ENCODE measurements around the gene DCAF8L2. TPM values are rescaled to one million over a fixed set of nuclear protein-coding genes. Genes with fewer than 3 reads are reported as not detected.
"Not testable (repeated sequence)": the region's sequence is repeated elsewhere in the genome, so short reads cannot be mapped to it uniquely, and the experiment has no call there.

DCAF8L2 gene
- not detected in 2 replicates for total RNA-seq (2014; rRNA removed; shearing (Covaris generic))

- DNase-seq (ENCODE audit: low spot score), result no peak
Observed at GRCh38 chrX:27590044-27590443, at the start of gene DCAF8L2. Gene DCAF8L2 (plus strand): TSS chrX:27590344. CDS start chrX:27746896, 156,552 bp downstream.

- not testable (repeated sequence) for DNase-seq (ENCODE audit: low spot score)
Observed at GRCh38 chrX:27541161-27541560, 49.0 kb upstream of the DCAF8L2 start.

GRCh38 chrX:27548624-27549023 lies 41.5 kb upstream of the DCAF8L2 start:
- no peak for DNase-seq (ENCODE audit: low spot score)

- no peak for DNase-seq (ENCODE audit: low spot score)
Observed at GRCh38 chrX:27549688-27550087, 40.5 kb upstream of the DCAF8L2 start.

GRCh38 chrX:27555514-27555913 lies 34.6 kb upstream of the DCAF8L2 start:
- DNase-seq (ENCODE audit: low spot score), result peak; percentile 41

GRCh38 chrX:27565992-27566391 lies 24.2 kb upstream of the DCAF8L2 start:
- no peak for DNase-seq (ENCODE audit: low spot score)

- no peak for DNase-seq (ENCODE audit: low spot score)
Observed at GRCh38 chrX:27571164-27571563, 19.0 kb upstream of the DCAF8L2 start.

- DNase-seq (ENCODE audit: low spot score), result no peak
Observed at GRCh38 chrX:27575565-27575964, 14.6 kb upstream of the DCAF8L2 start.

GRCh38 chrX:27583976-27584375 lies 6.2 kb upstream of the DCAF8L2 start:
- DNase-seq (ENCODE audit: low spot score), result no peak

GRCh38 chrX:27591938-27592337 lies 1.8 kb downstream of the DCAF8L2 start:
- DNase-seq (ENCODE audit: low spot score), result no peak

GRCh38 chrX:27597508-27597907 lies 7.4 kb downstream of the DCAF8L2 start:
- DNase-seq (ENCODE audit: low spot score), result no peak

GRCh38 chrX:27598312-27598711 lies 8.2 kb downstream of the DCAF8L2 start:
- peak; percentile 2 for DNase-seq (ENCODE audit: low spot score)

- DNase-seq (ENCODE audit: low spot score), result peak; percentile 25
Observed at GRCh38 chrX:27599928-27600327, 9.8 kb downstream of the DCAF8L2 start.

- no peak for DNase-seq (ENCODE audit: low spot score)
Observed at GRCh38 chrX:27600686-27601085, 10.5 kb downstream of the DCAF8L2 start.

GRCh38 chrX:27608671-27609070 lies 18.5 kb downstream of the DCAF8L2 start:
- DNase-seq (ENCODE audit: low spot score), result no peak

- DNase-seq (ENCODE audit: low spot score), result no peak
Observed at GRCh38 chrX:27619459-27619858, 29.3 kb downstream of the DCAF8L2 start.

- peak; percentile 39 for DNase-seq (ENCODE audit: low spot score)
Observed at GRCh38 chrX:27619975-27620374, 29.8 kb downstream of the DCAF8L2 start.

- DNase-seq (ENCODE audit: low spot score), result no peak
Observed at GRCh38 chrX:27622883-27623282, 32.7 kb downstream of the DCAF8L2 start.

- DNase-seq (ENCODE audit: low spot score), result no peak
Observed at GRCh38 chrX:27626066-27626465, 35.9 kb downstream of the DCAF8L2 start.

GRCh38 chrX:27633328-27633727 lies 43.2 kb downstream of the DCAF8L2 start:
- DNase-seq (ENCODE audit: low spot score), result no peak

- no peak for DNase-seq (ENCODE audit: low spot score)
Observed at GRCh38 chrX:27656581-27656980, 66.4 kb downstream of the DCAF8L2 start.

GRCh38 chrX:27660878-27661277 lies 70.7 kb downstream of the DCAF8L2 start:
- DNase-seq (ENCODE audit: low spot score), result no peak

GRCh38 chrX:27671234-27671633 lies 81.1 kb downstream of the DCAF8L2 start:
- DNase-seq (ENCODE audit: low spot score), result no peak

- DNase-seq (ENCODE audit: low spot score), result no peak
Observed at GRCh38 chrX:27674491-27674890, 84.3 kb downstream of the DCAF8L2 start.
